Stimulated activated CD8-positive, alpha-beta memory T cell treated with anti-CD3 and anti-CD28 coated beads, Interleukin-12 subunit alpha, Interleukin-12 subunit beta, amount 100 ng/mL, for 1 hour (primary cell): ENCODE data around the gene RBMY1D.
"Not testable (repeated sequence)": the region's sequence is repeated elsewhere in the genome, so short reads cannot be mapped to it uniquely, and the experiment has no call there.

Experiments
- DNase-seq: peaks from one replicate; pipeline ENCODE4 v3.0.0-alpha.2; 2020; ENCODE audit warnings: low read depth

RBMY1D gene

GRCh38 chrY:21894426-21894825 is at the start of gene RBMY1D:
RBMY1D (minus strand) TSS chrY:21894526; CDS start chrY:21892513, 2,013 bp downstream.
- not testable (repeated sequence) for DNase-seq

DNA sequence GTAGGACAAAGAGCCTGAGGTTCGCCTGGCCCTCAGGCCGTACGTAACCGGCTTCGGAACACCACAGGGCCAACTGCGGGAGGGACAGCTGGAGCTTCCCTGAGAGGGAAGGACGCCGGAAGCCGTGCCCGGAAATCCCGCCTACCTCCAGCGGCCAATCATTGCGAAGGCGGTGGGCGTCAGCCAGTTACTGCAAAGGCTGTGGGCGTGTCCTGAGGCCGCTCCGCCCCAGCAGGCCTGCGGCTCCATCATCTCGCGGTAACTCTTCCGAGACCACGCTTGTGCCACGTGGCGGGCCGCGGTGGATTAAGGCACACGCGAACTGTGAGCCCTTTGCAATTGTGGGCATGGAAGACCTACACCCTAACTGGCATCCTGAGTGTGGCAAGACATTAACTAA is 23.6 kb upstream of the RBMY1D start, which contains the start of gene RBMY1E:
TSS of gene RBMY1E (minus strand) at position 101 of the 400 bp plus-strand sequence. CDS start 1,978 bp downstream, outside the sequence.
- DNase-seq: not testable (repeated sequence)

- not testable (repeated sequence) for DNase-seq
These were observed 24.8 kb downstream of the RBMY1D start for GRCh38 chrY:21869407-21870076.

- DNase-seq: no peak
These were observed 48.8 kb downstream of the RBMY1D start for GRCh38 chrY:21845481-21845880.

DNA sequence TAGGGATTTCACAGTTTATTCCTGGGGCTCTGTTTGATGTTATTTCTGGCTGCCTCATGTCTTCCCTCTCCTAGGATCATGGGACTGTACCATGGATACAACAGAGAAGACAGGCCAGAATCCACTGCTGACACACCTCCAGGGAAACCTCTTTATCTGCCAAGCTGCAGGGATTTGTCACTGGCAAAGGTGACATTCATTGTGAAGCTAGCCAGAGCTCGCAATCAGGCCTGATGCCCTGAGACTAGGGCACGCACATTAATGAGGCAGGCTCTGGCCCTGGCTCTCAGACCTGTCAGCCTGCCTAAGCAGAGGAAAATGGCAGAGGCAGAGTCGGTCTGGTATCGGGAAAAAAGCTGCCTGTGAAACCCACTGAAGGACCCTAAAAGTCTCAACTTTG is 52.2 kb downstream of the RBMY1D start:
- DNase-seq: no peak

GRCh38 chrY:21839489-21839888 is 54.8 kb downstream of the RBMY1D start:
- DNase-seq: no peak

GRCh38 chrY:21836343-21836742 is 58.0 kb downstream of the RBMY1D start:
- no peak for DNase-seq

GRCh38 chrY:21835052-21835451 is 59.3 kb downstream of the RBMY1D start:
- no peak for DNase-seq
